Endothelial cell of umbilical vein (primary cell): ENCODE results near the gene SLC25A18. TPM values are rescaled to one million over a fixed set of nuclear protein-coding genes. Genes with fewer than 3 reads are reported as not detected.
"Not testable (repeated sequence)": the region's sequence is repeated elsewhere in the genome, so short reads cannot be mapped to it uniquely, and the experiment has no call there.

ENCODE experiments used
- BruUV-seq: library from RNA; stranded (reverse); fragments of 400-500 nt; replicated peaks from 2 replicates; lab custom pipeline; 2021; lab: Mats Ljungman, UMichigan
- CTCF ChIA-PET: fragments of 300-600, 350-600 bp; sonication (Branson Sonifier 250); formaldehyde crosslinking; loops from one replicate; lab custom pipeline; 2021; ENCODE audit warnings: antibody characterized with exemption, inconsistent platforms; lab: Charles Lee
- POLR2A ChIA-PET: fragments of 300-600, 350-600 bp; sonication (Branson Sonifier 250); formaldehyde crosslinking; loops from one replicate; lab custom pipeline; 2021; ENCODE audit warnings: antibody characterized with exemption, inconsistent platforms; lab: Charles Lee
- DNase-seq: peaks from one replicate; pipeline ENCODE4 v3.0.0-alpha.2; 2011; ENCODE audit warnings: low read depth, low spot score
- FAIRE-seq: peaks from 2 replicates; lab custom pipeline; 2011; peaks lifted over from hg19 to GRCh38; lab: Jason Lieb, UNC
- H2AFZ ChIP-seq: 2 replicates; pipeline ENCODE4 v1.6.0; 2012; ENCODE audit warnings: low read depth, low read length, control low read depth, inconsistent platforms
- H3K27ac ChIP-seq: 2 replicates; pipeline ENCODE4 v1.5.1; 2011; ENCODE audit warnings: low read depth, mild to moderate bottlenecking, control low read depth, low read length, moderate library complexity; ENCODE audit not compliant: insufficient read depth
- H3K27me3 ChIP-seq, 2 experiments: 2 replicates each; pipeline versions ENCODE4 v1.6.0 to v1.6.1; 2011; ENCODE audit warnings: low read length in 2 of 2, mixed read lengths in 1 of 2; ENCODE audit not compliant: control insufficient read depth in 2 of 2, insufficient read depth in 2 of 2
- H3K36me3 ChIP-seq, 2 experiments: 2 replicates in 1 of 2; 3 replicates in 1 of 2; pipeline ENCODE4 v1.5.1; 2011; ENCODE audit warnings: low read length in 2 of 2, mild to moderate bottlenecking in 1 of 2, moderate library complexity in 1 of 2; ENCODE audit not compliant: control insufficient read depth in 2 of 2, insufficient read depth in 2 of 2; ENCODE audit errors: extremely low read depth in 1 of 2
- H3K4me1 ChIP-seq: 3 replicates; pipeline ENCODE4 v1.5.1; 2011; ENCODE audit warnings: mild to moderate bottlenecking, low read length; ENCODE audit not compliant: control insufficient read depth, insufficient read depth; ENCODE audit errors: extremely low read depth
- H3K4me2 ChIP-seq: 2 replicates; pipeline ENCODE4 v1.6.1; 2011; ENCODE audit warnings: low read length, control low read depth, mixed read lengths; ENCODE audit not compliant: insufficient read depth
- H3K4me3 ChIP-seq, 3 experiments: fragments of 200-600 bp in 1 of 3; sonication (generic), shearing (Covaris generic) in 1 of 3; replicated peaks in 1 of 3; 2 replicates each; pipeline ENCODE4 v1.5.1; 2011 to 2016; ENCODE audit warnings: control low read depth in 3 of 3, low read length in 3 of 3, mild to moderate bottlenecking in 2 of 3, inconsistent platforms in 1 of 3, low read depth in 1 of 3, moderate library complexity in 1 of 3; ENCODE audit not compliant: insufficient read depth in 1 of 3
- H3K79me2 ChIP-seq: 2 replicates; pipeline ENCODE4 v1.6.0; 2012; ENCODE audit warnings: low read length, inconsistent platforms; ENCODE audit not compliant: control insufficient read depth, insufficient read depth
- H3K9ac ChIP-seq: replicated peaks from 2 replicates; pipeline ENCODE3; 2011; ENCODE audit warnings: low read length, control low read depth; ENCODE audit not compliant: insufficient read depth; ENCODE audit errors: extremely low read depth
- H3K9me1 ChIP-seq: replicated peaks from 3 replicates; pipeline ENCODE4 v1.6.0; 2011; ENCODE audit warnings: mild to moderate bottlenecking, low read length; ENCODE audit not compliant: control insufficient read depth, insufficient read depth; ENCODE audit errors: extremely low read depth
- H3K9me3 ChIP-seq: replicated peaks from 2 replicates; pipeline ENCODE4 v1.5.1; 2012; ENCODE audit warnings: low read length, inconsistent platforms; ENCODE audit not compliant: control insufficient read depth, insufficient read depth
- H4K20me1 ChIP-seq: replicated peaks from 2 replicates; pipeline ENCODE3; 2011; ENCODE audit warnings: mild to moderate bottlenecking, low read length; ENCODE audit not compliant: control insufficient read depth, insufficient read depth; ENCODE audit errors: extremely low read depth
- CTCF ChIP-seq, 2 donors: IDR thresholded peaks; 1 replicate in 1 of 2; 2 replicates in 1 of 2; pipeline ENCODE4 v1.5.1; 2011; ENCODE audit warnings: low read length in 2 of 2, mild to moderate bottlenecking in 2 of 2, moderate library complexity in 2 of 2, control low read depth in 1 of 2, inconsistent platforms in 1 of 2, low read depth in 1 of 2; ENCODE audit not compliant: insufficient read depth in 1 of 2; ENCODE audit errors: extremely low read depth in 1 of 2
- EZH2 ChIP-seq: IDR thresholded peaks from 2 replicates; pipeline ENCODE4 v1.6.1; 2012; ENCODE audit warnings: borderline replicate concordance, low read depth, mild to moderate bottlenecking, moderate library complexity, low read length, inconsistent platforms; ENCODE audit not compliant: severe bottlenecking
- FOS ChIP-seq: IDR thresholded peaks from 2 replicates; pipeline ENCODE4 v1.6.1; 2011; ENCODE audit warnings: mild to moderate bottlenecking, low read length, moderate library complexity, borderline replicate concordance; ENCODE audit not compliant: insufficient read depth
- GATA2 ChIP-seq: IDR thresholded peaks from 2 replicates; pipeline ENCODE4 v1.7.0; 2011; ENCODE audit warnings: low read depth, mild to moderate bottlenecking, moderate library complexity, mixed read lengths, low read length; ENCODE audit not compliant: insufficient read length, insufficient read depth
- JUN ChIP-seq: IDR thresholded peaks from 2 replicates; pipeline ENCODE4 v1.6.1; 2011; ENCODE audit warnings: borderline replicate concordance, low read depth; ENCODE audit not compliant: insufficient read length, insufficient read depth
- MAX ChIP-seq: IDR thresholded peaks from 2 replicates; pipeline ENCODE4 v1.6.1; 2011; ENCODE audit not compliant: insufficient read depth, insufficient read length
- MYC ChIP-seq: IDR thresholded peaks from one replicate; pipeline ENCODE4 v1.6.1; 2011; ENCODE audit warnings: mild to moderate bottlenecking, low read depth, low read length
- POLR2A ChIP-seq: IDR thresholded peaks from 2 replicates; pipeline ENCODE4 v1.6.1; 2012; ENCODE audit warnings: low read depth, mild to moderate bottlenecking, control low read depth, low read length
- POLR2AphosphoS5 ChIP-seq: IDR thresholded peaks from 2 replicates; pipeline ENCODE4 v1.6.1; 2012; ENCODE audit warnings: low read depth, mild to moderate bottlenecking, control low read depth, low read length, moderate library complexity; ENCODE audit not compliant: insufficient read depth
- dilution Hi-C: fragments of 300-500 bp; cut with MboI; formaldehyde crosslinking; loops from one replicate; pipeline ENCODE4 v1.15.0; 2019; ENCODE audit warnings: low sequenced_read_pairs; ENCODE audit not compliant: extremely low pct_ligation_motif_present
- intact Hi-C: fragments of 100-400 bp; cut with micrococcal nuclease; formaldehyde crosslinking; loops from one replicate; pipeline ENCODE4 v1.10.0; 2022
- polyA plus RNA-seq, 4 experiments: library from polyadenylated mRNA; depleted of rRNA in 3 of 4; stranded (reverse) in 3 of 4; unstranded in 1 of 4; fragments of >200 nt; gene quantifications; 2 replicates each; pipeline versions ENCODE4 v1.2.1 to v1.2.3, GENCODE V29; 2011 to 2012; ENCODE audit warnings: missing spikeins in 1 of 4
- total RNA-seq: library from RNA; stranded (reverse); gene quantifications from 2 replicates; pipeline ENCODE4 v1.2.3, GENCODE V29; 2021

SLC25A18 gene
- total and polyA plus RNA-seq, 2 donors (not counting 3 experiments of a cell fraction or from before 2014, with no cell fraction given) = not detected

GRCh38 chr22:17563936-17564391 is 666 bp downstream of the SLC25A18 start:
- CTCF ChIA-PET = no interaction called here

GRCh38 chr22:17566016-17566687 is 2.9 kb downstream of the SLC25A18 start:
- dilution Hi-C loops, DNase-seq, H3K27me3 ChIP-seq, H3K36me3 ChIP-seq, H3K4me3 ChIP-seq, H3K79me2 ChIP-seq, H2AFZ ChIP-seq, H3K9ac ChIP-seq, POLR2A ChIA-PET, intact Hi-C loops, BruUV-seq, H3K4me1 ChIP-seq, H3K4me2 ChIP-seq, H4K20me1 ChIP-seq, H3K9me1 ChIP-seq, FAIRE-seq, H3K27ac ChIP-seq, H3K9me3 ChIP-seq, CTCF ChIA-PET: not testable (repeated sequence)

More at GRCh38 chr22:17563936-17564391, 666 bp downstream of the SLC25A18 start:
- no peak overlapping the region for H2AFZ ChIP-seq
- BruUV-seq = no TSS peak
- H3K36me3 ChIP-seq = no peaks in the 10 kb centered on the region
- H3K4me3 ChIP-seq = no peak overlapping the region
- H3K27me3 ChIP-seq = peaks cover 3 to 6% of the 10 kb centered on the region in 2 experiments
- no peaks in the 10 kb centered on the region for H3K79me2 ChIP-seq
- H3K27ac ChIP-seq = no peak overlapping the region
- no peaks in the 10 kb centered on the region for H3K9me1 ChIP-seq
- no peaks in the 10 kb centered on the region for H3K9me3 ChIP-seq
- no peak for FAIRE-seq
- no peaks in the 10 kb centered on the region for H4K20me1 ChIP-seq
- H3K9ac ChIP-seq = no peak overlapping the region
- TF ChIP-seq MAX (no peak), GATA2 (no peak), MYC (no peak), POLR2A (no peak), CTCF (IDR thresholded peaks at IDR 0.05; ENCODE audit: extremely low read depth in 1 of 2, insufficient read depth in 1 of 2, low read depth in 1 of 2, low read length in 2 of 2) (no peak), FOS (no peak), JUN (no peak), POLR2AphosphoS5 (no peak), EZH2 (no peak)
- H3K4me2 ChIP-seq = no peak overlapping the region
- intact Hi-C loops = no loop called here
- POLR2A ChIA-PET = no interaction called here
- dilution Hi-C loops = no loop called here
- DNase-seq = no peak
- no peaks in the 10 kb centered on the region for H3K4me1 ChIP-seq
